Measurements from ENCODE around the gene PRKG2. TPM values are rescaled to one million over a fixed set of nuclear protein-coding genes. Genes with fewer than 3 reads are reported as not detected.
"Not testable (repeated sequence)": the region's sequence is repeated elsewhere in the genome, so short reads cannot be mapped to it uniquely, and the experiment has no call there.

Gene PRKG2
- total and polyA plus RNA-seq, 7 donors, result 0.01 to 0.28 TPM; not detected in 5

DNA sequence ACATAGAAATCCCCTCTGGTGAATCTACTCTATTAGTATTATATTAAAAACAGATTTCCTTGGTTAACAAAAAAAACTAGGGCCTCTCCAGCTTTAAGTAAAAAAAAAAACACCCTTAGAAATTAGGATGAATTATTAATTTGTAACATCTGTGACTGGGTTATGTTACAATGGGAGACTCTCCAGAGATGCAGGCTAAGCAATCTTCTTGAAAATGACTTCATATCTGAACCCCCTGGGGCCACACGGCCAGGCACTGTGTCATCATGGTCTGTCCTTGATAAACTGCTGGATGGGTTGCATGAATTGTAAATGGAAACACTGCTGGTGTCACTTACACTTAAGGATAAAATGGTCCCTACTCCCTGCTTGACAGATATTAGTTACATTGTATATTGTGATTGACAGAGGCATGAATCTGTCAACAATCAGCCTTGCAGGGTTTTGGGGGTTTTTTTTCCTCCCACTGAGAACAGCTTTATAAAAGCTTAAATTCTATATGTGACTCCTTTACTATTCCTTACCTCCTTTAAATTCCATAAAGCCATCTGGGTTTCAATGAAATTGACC, 49.1 kb downstream of the PRKG2 start:
- H3K27me3 ChIP-seq (ENCODE audit: insufficient read depth in 3 of 3, low read length in 2 of 3), result no peaks in the 10 kb centered on the region
- 10 to 15% (median 13%) methylated on average over 1 of the region's 1 CpG for WGBS, 3 donors

DNA sequence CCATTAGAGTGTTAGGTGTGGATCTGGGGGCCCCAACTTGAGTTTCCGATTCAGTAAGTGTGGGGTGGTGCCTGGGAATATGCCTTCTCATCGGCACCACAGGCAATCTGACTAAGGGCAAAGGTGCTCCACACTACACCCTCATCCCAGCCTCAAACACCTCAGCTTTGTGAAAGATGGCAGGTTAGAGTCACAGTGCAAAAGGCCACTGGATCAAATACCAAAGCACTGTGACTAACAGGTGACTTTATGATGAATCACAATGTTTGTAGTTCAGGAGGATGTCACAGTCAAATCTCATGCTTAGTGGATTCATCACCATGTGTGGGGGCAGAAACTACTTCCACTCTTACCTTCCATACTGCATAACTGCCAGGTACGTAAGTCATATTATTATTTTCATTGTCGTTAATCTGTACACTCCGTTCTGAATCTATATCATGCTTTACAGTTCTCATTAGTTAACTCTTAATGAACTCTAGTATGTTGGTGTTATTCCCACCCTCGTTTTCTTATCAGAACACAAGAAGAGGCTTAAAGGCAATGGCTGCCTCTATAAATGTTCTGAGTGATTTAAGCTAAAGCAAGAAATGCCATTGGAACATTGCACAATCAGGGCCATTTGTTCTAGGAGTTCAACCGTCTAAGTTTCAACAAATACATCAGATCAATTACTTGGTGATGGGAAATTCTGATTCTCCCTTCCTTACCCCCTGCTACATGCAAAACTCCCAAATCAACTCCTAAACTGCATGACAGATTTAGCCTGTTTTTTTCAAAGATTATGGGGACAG, 50.2 kb downstream of the PRKG2 start:
- H3K4me1 ChIP-seq, result no peaks in the 10 kb centered on the region
- no peak overlapping the region for H3K4me3 ChIP-seq
- intact Hi-C loops (cut with DNase I), result no loop called here
- DNase-seq, result no peak
- no peak overlapping the region for H3K27ac ChIP-seq
- H3K27me3 ChIP-seq (ENCODE audit: insufficient read depth in 3 of 3, low read length in 2 of 3), result no peaks in the 10 kb centered on the region
- WGBS, 3 donors, result 57 to 61% (median 59%) methylated on average over 7 of the region's 7 CpGs
- ATAC-seq, result no peak
- TF ChIP-seq, protein P1, sequence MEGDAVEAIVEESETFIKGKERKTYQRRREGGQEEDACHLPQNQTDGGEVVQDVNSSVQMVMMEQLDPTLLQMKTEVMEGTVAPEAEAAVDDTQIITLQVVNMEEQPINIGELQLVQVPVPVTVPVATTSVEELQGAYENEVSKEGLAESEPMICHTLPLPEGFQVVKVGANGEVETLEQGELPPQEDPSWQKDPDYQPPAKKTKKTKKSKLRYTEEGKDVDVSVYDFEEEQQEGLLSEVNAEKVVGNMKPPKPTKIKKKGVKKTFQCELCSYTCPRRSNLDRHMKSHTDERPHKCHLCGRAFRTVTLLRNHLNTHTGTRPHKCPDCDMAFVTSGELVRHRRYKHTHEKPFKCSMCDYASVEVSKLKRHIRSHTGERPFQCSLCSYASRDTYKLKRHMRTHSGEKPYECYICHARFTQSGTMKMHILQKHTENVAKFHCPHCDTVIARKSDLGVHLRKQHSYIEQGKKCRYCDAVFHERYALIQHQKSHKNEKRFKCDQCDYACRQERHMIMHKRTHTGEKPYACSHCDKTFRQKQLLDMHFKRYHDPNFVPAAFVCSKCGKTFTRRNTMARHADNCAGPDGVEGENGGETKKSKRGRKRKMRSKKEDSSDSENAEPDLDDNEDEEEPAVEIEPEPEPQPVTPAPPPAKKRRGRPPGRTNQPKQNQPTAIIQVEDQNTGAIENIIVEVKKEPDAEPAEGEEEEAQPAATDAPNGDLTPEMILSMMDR (IDR thresholded peaks at IDR 0.05), result no peak
- no peaks in the 10 kb centered on the region for H3K36me3 ChIP-seq (ENCODE audit: insufficient read depth in 1 of 2, low read depth in 1 of 2)
- no peaks in the 10 kb centered on the region for H3K9me3 ChIP-seq

More for the DNA sequence above, 49.1 kb downstream of the PRKG2 start:
- H3K36me3 ChIP-seq (ENCODE audit: insufficient read depth in 1 of 2, low read depth in 1 of 2), result no peaks in the 10 kb centered on the region
- DNase-seq, result peak; percentile 45 to 47
- intact Hi-C loops (cut with DNase I), result no loop called here
- no peaks in the 10 kb centered on the region for H3K4me1 ChIP-seq
- no peak overlapping the region for H3K27ac ChIP-seq
- no peaks in the 10 kb centered on the region for H3K9me3 ChIP-seq
- no peak for ATAC-seq
- no peak overlapping the region for H3K4me3 ChIP-seq
- TF ChIP-seq, protein P1 (IDR thresholded peaks at IDR 0.05), result no peak

DNA sequence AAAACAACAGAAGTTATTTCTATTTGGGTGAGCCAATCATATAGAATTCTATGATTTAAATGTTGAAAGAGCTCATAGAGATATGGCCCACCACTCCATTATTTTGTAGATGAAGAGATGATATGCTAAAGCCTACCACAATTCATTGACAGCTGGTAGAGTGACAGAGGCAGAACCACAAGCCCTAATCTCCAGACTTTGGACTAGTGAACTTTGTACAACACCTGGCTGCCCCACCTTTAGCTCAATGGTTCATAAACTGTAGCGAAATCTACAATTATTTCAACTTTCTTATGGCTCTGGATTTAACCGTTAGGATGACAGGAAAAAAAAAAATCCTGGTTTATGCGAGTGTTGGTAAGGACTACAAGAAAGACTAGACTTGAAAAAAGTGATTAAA, 50.9 kb downstream of the PRKG2 start:
- H3K36me3 ChIP-seq (ENCODE audit: insufficient read depth in 1 of 2, low read depth in 1 of 2), result no peaks in the 10 kb centered on the region
- TF ChIP-seq, protein P1 (IDR thresholded peaks at IDR 0.05), result no peak
- intact Hi-C loops (cut with DNase I), result no loop called here
- no peak for DNase-seq
- H3K27ac ChIP-seq, result no peak overlapping the region
- no peaks in the 10 kb centered on the region for H3K27me3 ChIP-seq (ENCODE audit: insufficient read depth in 3 of 3, low read length in 2 of 3)
- H3K9me3 ChIP-seq, result no peaks in the 10 kb centered on the region
- H3K4me3 ChIP-seq, result no peak overlapping the region
- no peak for ATAC-seq
- 50 to 84% (median 81%) methylated on average over 3 of the region's 3 CpGs for WGBS, 3 donors
- no peaks in the 10 kb centered on the region for H3K4me1 ChIP-seq

DNA sequence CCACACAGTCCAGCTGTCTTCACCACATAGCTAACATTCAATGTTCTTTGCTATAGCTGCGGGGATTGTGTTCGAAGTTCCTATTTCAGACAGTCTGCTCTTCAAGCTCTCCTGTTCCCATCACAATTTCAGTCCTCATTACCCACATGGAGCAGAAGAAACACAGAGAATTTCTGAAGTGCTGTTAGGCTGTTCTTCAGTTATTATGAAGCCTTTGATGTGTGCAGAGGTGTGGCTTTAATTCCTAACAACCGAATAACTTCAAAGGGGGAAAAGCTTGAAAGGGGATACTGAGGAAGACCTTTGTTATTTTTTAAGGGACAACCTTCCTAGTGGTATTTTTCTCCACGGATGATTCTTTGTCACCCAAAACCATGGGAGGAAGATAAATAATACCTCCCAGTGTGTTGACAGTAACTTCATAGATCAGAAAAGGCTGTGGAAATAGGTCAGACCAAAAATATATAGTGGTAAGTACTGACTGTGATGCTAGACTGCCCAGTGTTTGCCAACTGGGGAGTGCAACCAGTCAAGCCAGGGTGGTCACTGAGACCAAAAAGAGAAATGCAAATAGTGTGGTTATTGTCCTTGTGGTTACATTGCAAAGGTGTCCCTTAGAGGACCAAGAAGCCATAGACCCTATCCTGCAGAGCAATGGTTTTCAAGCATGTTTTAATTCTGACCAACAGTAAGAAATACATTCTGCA, 52.1 kb downstream of the PRKG2 start:
- no peak overlapping the region for H3K27ac ChIP-seq
- no peaks in the 10 kb centered on the region for H3K4me1 ChIP-seq
- 55 to 60% (median 57%) methylated on average over 4 of the region's 4 CpGs for WGBS, 3 donors
- no peaks in the 10 kb centered on the region for H3K27me3 ChIP-seq (ENCODE audit: insufficient read depth in 3 of 3, low read length in 2 of 3)
- no peaks in the 10 kb centered on the region for H3K36me3 ChIP-seq (ENCODE audit: insufficient read depth in 1 of 2, low read depth in 1 of 2)
- H3K9me3 ChIP-seq, result no peaks in the 10 kb centered on the region
- H3K4me3 ChIP-seq, result no peak overlapping the region
- DNase-seq (no peak), ATAC-seq (no peak)
- intact Hi-C loops (cut with DNase I), result no loop called here
- TF ChIP-seq, protein P1 (IDR thresholded peaks at IDR 0.05), result no peak

DNA sequence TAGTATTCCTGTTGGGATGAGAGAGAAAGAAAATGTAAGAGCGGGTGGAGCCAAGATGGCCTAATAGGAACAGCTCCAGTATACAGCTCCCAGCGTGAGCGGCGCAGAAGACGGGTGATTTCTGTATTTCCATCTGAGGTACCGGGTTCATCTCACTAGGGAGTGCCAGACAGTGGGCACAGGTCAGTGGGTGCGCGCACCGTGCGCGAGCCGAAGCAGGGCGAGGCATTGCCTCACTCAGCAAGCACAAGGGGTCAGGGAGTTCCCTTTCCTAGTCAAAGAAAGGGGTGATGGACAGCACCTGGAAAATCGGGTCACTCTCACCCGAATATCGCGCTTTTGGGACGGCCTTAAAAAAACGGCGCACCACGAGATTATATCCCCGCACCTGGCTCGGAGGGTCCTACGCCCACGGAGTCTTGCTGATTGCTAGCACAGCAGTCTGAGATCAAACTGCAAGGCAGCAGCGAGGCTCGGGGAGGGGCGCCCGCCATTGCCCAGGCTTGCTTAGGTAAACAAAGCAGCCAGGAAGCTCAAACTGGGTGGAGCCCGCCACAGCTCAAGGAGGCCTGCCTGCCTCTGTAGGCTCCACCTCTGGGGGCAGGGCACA, 61.2 kb downstream of the PRKG2 start:
- intact Hi-C loops (cut with DNase I); DNase-seq; H3K27ac ChIP-seq: not testable (repeated sequence)

More for the DNA sequence above, 61.2 kb downstream of the PRKG2 start:
- not testable (repeated sequence) for ATAC-seq; H3K36me3 ChIP-seq (ENCODE audit: insufficient read depth in 1 of 2, low read depth in 1 of 2); H3K27me3 ChIP-seq (ENCODE audit: insufficient read depth in 3 of 3, low read length in 2 of 3); H3K4me3 ChIP-seq; H3K9me3 ChIP-seq; H3K4me1 ChIP-seq
- WGBS, 3 donors, result 40 to 85% (median 54%) methylated on average over 24 to 30 of the region's 30 CpGs
